Measurements from ENCODE around the gene YY1.

- TF ChIP-seq NFYB (CRISPR knock-in tag; conservative IDR thresholded peaks at IDR 0.05; ENCODE audit: low read depth) (no peak), TEAD4 (CRISPR knock-in tag; IDR thresholded peaks at IDR 0.05) (no peak), CTCF (IDR thresholded peaks at IDR 0.05) (no peak), ZBTB43 (CRISPR knock-in tag; IDR thresholded peaks at IDR 0.05) (no peak), MAX (CRISPR knock-in tag; IDR thresholded peaks at IDR 0.05) (no peak)
Measured at GRCh38 chr14:100191584-100192249, 47.2 kb upstream of the YY1 start.
